CD4-positive, alpha-beta T cell treated with Interleukin-1 beta for 1 hour (primary cell): ENCODE results near the gene KLK2.
"Not testable (repeated sequence)": the region's sequence is repeated elsewhere in the genome, so short reads cannot be mapped to it uniquely, and the experiment has no call there.

ENCODE experiments used
- DNase-seq, 2 donors: peaks; one replicate each; pipeline ENCODE4 v3.0.0-alpha.2; 2020 to 2022

Gene KLK2

GRCh38 chr19:50896089-50896590 lies 22.9 kb downstream of the KLK2 start:
- DNase-seq, result not testable (repeated sequence)

- DNase-seq, result peak in 1 of 2 donors; percentile 52
These were observed 23.5 kb downstream of the KLK2 start for GRCh38 chr19:50896591-50897190.

- no peak for DNase-seq
These were observed 24.0 kb downstream of the KLK2 start for GRCh38 chr19:50897191-50897607.

- no peak for DNase-seq
These were observed 24.4 kb downstream of the KLK2 start for GRCh38 chr19:50897612-50898011.

- DNase-seq, result no peak
These were observed 24.8 kb downstream of the KLK2 start for GRCh38 chr19:50898018-50898417.

- DNase-seq, result no peak
These were observed 26.3 kb downstream of the KLK2 start for GRCh38 chr19:50899569-50899968.

GRCh38 chr19:50902640-50903039 lies 29.4 kb downstream of the KLK2 start:
- no peak for DNase-seq

- DNase-seq, result no peak
These were observed 33.0 kb downstream of the KLK2 start for GRCh38 chr19:50906217-50906616.

- DNase-seq, result no peak
These were observed 35.1 kb downstream of the KLK2 start for GRCh38 chr19:50908336-50908735.

- DNase-seq, result peak in 1 of 2 donors; percentile 18
These were observed 36.2 kb downstream of the KLK2 start for GRCh38 chr19:50909240-50910070.

- DNase-seq, result no peak
These were observed 37.5 kb downstream of the KLK2 start for GRCh38 chr19:50910722-50911121.

GRCh38 chr19:50911206-50912101 lies 38.2 kb downstream of the KLK2 start, which contains the start of gene KLK4:
TSS of gene KLK4 (minus strand) at chr19:50911395. CDS start at chr19:50910738, 657 bp downstream.
- DNase-seq, result no peak

- DNase-seq, result no peak
These were observed 38.9 kb downstream of the KLK2 start for GRCh38 chr19:50912102-50912599.

GRCh38 chr19:50912727-50913716 lies 39.8 kb downstream of the KLK2 start:
- no peak for DNase-seq

- DNase-seq, result no peak
These were observed 42.8 kb downstream of the KLK2 start for GRCh38 chr19:50916069-50916468.

GRCh38 chr19:50921426-50922316 lies 48.4 kb downstream of the KLK2 start:
- no peak for DNase-seq

- peak; percentile 73 for DNase-seq
These were observed 49.1 kb downstream of the KLK2 start for GRCh38 chr19:50922317-50922853.

GRCh38 chr19:50924586-50924985 lies 51.3 kb downstream of the KLK2 start:
- DNase-seq, result no peak

- DNase-seq, result no peak
These were observed 52.5 kb downstream of the KLK2 start for GRCh38 chr19:50925734-50926133.

GRCh38 chr19:50926144-50926543 lies 52.9 kb downstream of the KLK2 start:
- DNase-seq, result no peak
